Thymus (tissue), 11 donors: ENCODE measurements around the gene ANKRD44. TPM values are rescaled to one million over a fixed set of nuclear protein-coding genes. Genes with fewer than 3 reads are reported as not detected.

Source experiments
- DNase-seq, 9 donors: peaks; one replicate each; pipeline ENCODE4 v3.0.0-alpha.2; 2013; ENCODE audit warnings: low spot score in 9 of 9, low read depth in 6 of 9, missing footprints in 1 of 9
- H3K27ac ChIP-seq, 2 donors: one replicate each; pipeline ENCODE4 v1.5.1; 2013; ENCODE audit warnings: control low read depth in 1 of 2, low read depth in 1 of 2, low read length in 1 of 2, mild to moderate bottlenecking in 1 of 2, moderate library complexity in 1 of 2
- H3K27me3 ChIP-seq, 2 donors: one replicate each; pipeline ENCODE4 v1.5.1; 2013; ENCODE audit warnings: low read length in 1 of 2; ENCODE audit not compliant: control insufficient read depth in 2 of 2, insufficient read depth in 1 of 2
- H3K36me3 ChIP-seq, 2 donors: one replicate each; pipeline ENCODE4 v1.5.1; 2013; ENCODE audit warnings: low read length in 1 of 2, mild to moderate bottlenecking in 1 of 2, moderate library complexity in 1 of 2; ENCODE audit not compliant: control insufficient read depth in 2 of 2, insufficient read depth in 2 of 2
- H3K4me1 ChIP-seq, 2 donors: one replicate each; pipeline ENCODE4 v1.5.1; 2013; ENCODE audit warnings: low read length in 2 of 2; ENCODE audit not compliant: control insufficient read depth in 2 of 2, insufficient read depth in 2 of 2
- H3K4me3 ChIP-seq, 2 donors: one replicate each; pipeline ENCODE4 v1.5.1; 2013; ENCODE audit warnings: low read length in 2 of 2, control low read depth in 1 of 2, mild to moderate bottlenecking in 1 of 2
- H3K9me3 ChIP-seq, 2 donors: one replicate each; pipeline ENCODE4 v1.5.1; 2013; ENCODE audit warnings: low read length in 1 of 2, mild to moderate bottlenecking in 1 of 2; ENCODE audit not compliant: control insufficient read depth in 2 of 2, insufficient read depth in 1 of 2
- WGBS: extraction: QIAGEN DNeasy Blood & Tissue Kit; methylation state at CpG from one replicate; pipeline ENCODE4 v1.1.7; 2013; 5-methylcytosine and 5-hydroxymethylcytosine counted together
- polyA plus RNA-seq: library from polyadenylated mRNA; stranded (reverse); fragments of 200-250 nt; gene quantifications from one replicate; pipeline ENCODE4 v1.2.3, GENCODE V29; 2013
- total RNA-seq: library from RNA; stranded (reverse); fragments of 120-200 nt; gene quantifications from one replicate; pipeline ENCODE4 v1.2.4, GENCODE V29; 2013
- donor health status: healthy.

Gene ANKRD44
- total and polyA plus RNA-seq, 2 donors, result 25.2 to 72.9 TPM

GRCh38 chr2:197327073-197327471 is 16.5 kb upstream of the ANKRD44 start:
- Histone ChIP-seq H3K4me3 (no peak overlapping the region), H3K4me1 (peaks cover 10 to 22% of the 10 kb centered on the region in 2 donors), H3K27me3 (no peaks in the 10 kb centered on the region), H3K27ac (peak overlapping the region in 1 of 2 donors; percentile 60), H3K36me3 (no peaks in the 10 kb centered on the region), H3K9me3 (no peaks in the 10 kb centered on the region)
- DNase-seq, result no peak
- 97% methylated on average over 3 of the region's 3 CpGs for WGBS

- Histone ChIP-seq H3K9me3 (no peaks in the 10 kb centered on the region), H3K27me3 (no peaks in the 10 kb centered on the region), H3K4me1 (peaks cover 10 to 22% of the 10 kb centered on the region in 2 donors), H3K36me3 (no peaks in the 10 kb centered on the region), H3K4me3 (no peak overlapping the region), H3K27ac (no peak overlapping the region)
- DNase-seq, result no peak
These were observed 14.2 kb upstream of the ANKRD44 start for GRCh38 chr2:197324801-197325200.

- Histone ChIP-seq H3K27ac (peak overlapping the region; percentile 77 to 92), H3K4me3 (no peak overlapping the region), H3K27me3 (no peaks in the 10 kb centered on the region), H3K9me3 (no peaks in the 10 kb centered on the region), H3K4me1 (peaks cover 10 to 16% of the 10 kb centered on the region in 2 donors), H3K36me3 (no peaks in the 10 kb centered on the region)
- DNase-seq, result peak in 3 of 9 donors; percentile 18 to 68 (median 35)
- WGBS, result 38% methylated on average over 11 of the region's 11 CpGs
These were observed 12.4 kb upstream of the ANKRD44 start for GRCh38 chr2:197322724-197323720.

- Histone ChIP-seq H3K27me3 (no peaks in the 10 kb centered on the region), H3K4me3 (no peak overlapping the region), H3K4me1 (peaks cover 10 to 13% of the 10 kb centered on the region in 2 donors), H3K27ac (no peak overlapping the region), H3K36me3 (no peaks in the 10 kb centered on the region), H3K9me3 (no peaks in the 10 kb centered on the region)
- 97% methylated on average over 2 of the region's 2 CpGs for WGBS
- DNase-seq, result no peak
These were observed 11.6 kb upstream of the ANKRD44 start for GRCh38 chr2:197322143-197322542.

GRCh38 chr2:197315371-197315770 is 4.8 kb upstream of the ANKRD44 start:
- Histone ChIP-seq H3K4me3 (no peak overlapping the region), H3K9me3 (no peaks in the 10 kb centered on the region), H3K36me3 (no peaks in the 10 kb centered on the region), H3K27me3 (no peaks in the 10 kb centered on the region), H3K4me1 (peaks cover 12 to 14% of the 10 kb centered on the region in 2 donors), H3K27ac (no peak overlapping the region)
- no peak for DNase-seq

DNA sequence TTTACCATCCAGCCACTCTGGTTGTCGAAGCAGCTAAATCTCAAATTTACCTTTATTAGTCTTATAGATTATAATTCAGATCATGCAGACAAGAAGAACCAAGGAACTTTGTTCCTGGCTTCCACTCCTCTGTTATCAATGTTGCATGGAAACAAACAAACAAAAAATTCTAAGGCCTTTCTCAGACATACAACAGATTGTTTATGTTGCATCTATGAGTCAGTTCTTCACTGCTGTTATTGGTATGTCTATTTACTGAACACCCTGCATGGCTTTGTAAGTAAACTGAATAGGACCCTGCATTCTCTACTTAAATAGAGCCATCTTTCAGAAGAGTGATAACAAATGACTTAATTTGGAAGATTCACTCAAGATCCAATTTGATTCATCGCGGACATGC is 1.6 kb upstream of the ANKRD44 start:
- no peak overlapping the region for H3K27ac ChIP-seq
- DNase-seq, result no peak
- H3K4me1 ChIP-seq, result peaks cover 25 to 26% of the 10 kb centered on the region in 2 donors
- no peaks in the 10 kb centered on the region for H3K36me3 ChIP-seq
- 99% methylated on average over 3 of the region's 3 CpGs for WGBS
- H3K27me3 ChIP-seq, result no peaks in the 10 kb centered on the region
- H3K4me3 ChIP-seq, result no peak overlapping the region
- no peaks in the 10 kb centered on the region for H3K9me3 ChIP-seq

DNA sequence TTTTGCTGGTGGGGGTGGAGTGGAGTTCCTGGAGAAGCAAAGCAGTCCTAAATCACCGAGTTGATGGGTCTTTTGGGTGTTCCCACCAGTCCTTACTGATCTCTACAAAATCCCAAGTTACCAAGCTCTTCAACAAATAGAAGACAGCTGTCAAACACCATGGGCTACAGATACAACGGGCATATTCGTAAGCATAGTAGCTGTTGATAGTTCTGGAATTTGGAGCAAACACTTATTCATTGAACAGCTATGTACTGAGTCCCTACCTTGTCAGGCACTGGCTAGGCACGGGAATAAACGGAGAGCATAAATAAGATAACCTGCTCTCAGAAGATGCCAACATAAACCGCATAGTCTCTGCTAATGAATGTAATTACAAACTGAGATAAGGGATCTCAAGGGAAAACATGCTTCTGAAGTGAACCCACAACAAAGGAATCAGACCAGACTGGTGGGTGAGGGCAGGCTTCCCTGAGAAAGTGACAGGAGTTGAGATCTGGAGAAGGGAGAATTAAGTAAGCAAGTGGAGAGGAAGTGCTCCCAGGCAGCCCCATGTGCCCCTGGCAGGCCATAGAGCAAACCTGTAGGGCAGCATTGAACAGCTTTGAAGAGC is 947 bp upstream of the ANKRD44 start:
- DNase-seq, result peak in 2 of 9 donors; percentile 26 to 32
- H3K27me3 ChIP-seq, result no peaks in the 10 kb centered on the region
- no peaks in the 10 kb centered on the region for H3K36me3 ChIP-seq
- H3K4me1 ChIP-seq, result peaks cover 30 to 31% of the 10 kb centered on the region in 2 donors
- peak overlapping the region; percentile 48 to 89 for H3K4me3 ChIP-seq
- no peaks in the 10 kb centered on the region for H3K9me3 ChIP-seq
- 42% methylated on average over 6 of the region's 6 CpGs for WGBS
- H3K27ac ChIP-seq, result peak overlapping the region; percentile 82 to 97

DNA sequence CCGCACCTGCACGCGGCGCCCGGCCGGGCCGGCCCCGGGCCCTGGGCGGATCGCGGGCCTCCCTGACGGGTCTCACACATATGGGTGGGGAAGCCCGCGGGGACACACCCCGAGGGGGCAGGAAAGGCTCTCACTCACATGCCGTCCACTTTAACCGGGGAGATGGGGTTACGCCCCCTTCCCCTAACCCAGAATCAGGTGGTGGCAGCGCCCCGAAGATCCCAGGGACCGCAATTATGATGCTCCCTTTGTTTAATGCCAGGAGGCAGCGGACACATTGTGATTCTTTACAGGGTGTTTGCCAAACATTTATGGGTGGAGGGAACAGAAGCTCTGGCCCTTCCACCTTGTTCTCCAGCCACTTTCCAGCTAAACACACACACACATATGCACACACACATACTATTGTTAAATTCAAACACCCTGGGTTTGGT is 424 bp upstream of the ANKRD44 start:
- peaks cover 35 to 36% of the 10 kb centered on the region in 2 donors for H3K4me1 ChIP-seq
- H3K4me3 ChIP-seq, result peak overlapping the region; percentile 48 to 89
- peaks cover 0 to 2% of the 10 kb centered on the region in 2 donors for H3K36me3 ChIP-seq
- 1% methylated on average over 22 of the region's 22 CpGs for WGBS
- peak in 2 of 9 donors; percentile 47 to 67 for DNase-seq
- no peaks in the 10 kb centered on the region for H3K9me3 ChIP-seq
- no peaks in the 10 kb centered on the region for H3K27me3 ChIP-seq
- peak overlapping the region; percentile 82 to 97 for H3K27ac ChIP-seq

GRCh38 chr2:197309691-197310231 is 819 bp downstream of the ANKRD44 start:
- WGBS, result under 1% methylated on average over 30 of the region's 30 CpGs
- Histone ChIP-seq H3K9me3 (no peaks in the 10 kb centered on the region), H3K27me3 (no peaks in the 10 kb centered on the region), H3K36me3 (peaks cover 0 to 3% of the 10 kb centered on the region in 2 donors), H3K4me1 (peaks cover 39% of the 10 kb centered on the region in 2 donors), H3K27ac (peak overlapping the region; percentile 95 to 97), H3K4me3 (peak overlapping the region; percentile 89 to 91)
- peak in 2 of 9 donors; percentile 58 to 79 for DNase-seq
